Measurements from ENCODE around the gene VRTN.

The VRTN gene

GRCh38 chr14:74403619-74404417 is 55.5 kb downstream of the VRTN start:
- DNase-seq (ENCODE audit: low read depth), result no peak
- TF ChIP-seq, protein P1, sequence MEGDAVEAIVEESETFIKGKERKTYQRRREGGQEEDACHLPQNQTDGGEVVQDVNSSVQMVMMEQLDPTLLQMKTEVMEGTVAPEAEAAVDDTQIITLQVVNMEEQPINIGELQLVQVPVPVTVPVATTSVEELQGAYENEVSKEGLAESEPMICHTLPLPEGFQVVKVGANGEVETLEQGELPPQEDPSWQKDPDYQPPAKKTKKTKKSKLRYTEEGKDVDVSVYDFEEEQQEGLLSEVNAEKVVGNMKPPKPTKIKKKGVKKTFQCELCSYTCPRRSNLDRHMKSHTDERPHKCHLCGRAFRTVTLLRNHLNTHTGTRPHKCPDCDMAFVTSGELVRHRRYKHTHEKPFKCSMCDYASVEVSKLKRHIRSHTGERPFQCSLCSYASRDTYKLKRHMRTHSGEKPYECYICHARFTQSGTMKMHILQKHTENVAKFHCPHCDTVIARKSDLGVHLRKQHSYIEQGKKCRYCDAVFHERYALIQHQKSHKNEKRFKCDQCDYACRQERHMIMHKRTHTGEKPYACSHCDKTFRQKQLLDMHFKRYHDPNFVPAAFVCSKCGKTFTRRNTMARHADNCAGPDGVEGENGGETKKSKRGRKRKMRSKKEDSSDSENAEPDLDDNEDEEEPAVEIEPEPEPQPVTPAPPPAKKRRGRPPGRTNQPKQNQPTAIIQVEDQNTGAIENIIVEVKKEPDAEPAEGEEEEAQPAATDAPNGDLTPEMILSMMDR (IDR thresholded peaks at IDR 0.05; ENCODE audit: insufficient read depth, low read depth, low read length, missing control alignments), result no peak

GRCh38 chr14:74404435-74404834 is 56.2 kb downstream of the VRTN start:
- DNase-seq (ENCODE audit: low read depth), result no peak
- TF ChIP-seq, protein P1 (IDR thresholded peaks at IDR 0.05; ENCODE audit: insufficient read depth, low read depth, low read length, missing control alignments), result no peak
- H3K4me3 ChIP-seq (ENCODE audit: low read depth, low read length), result no peak overlapping the region

More at GRCh38 chr14:74403619-74404417, 55.5 kb downstream of the VRTN start:
- H3K4me3 ChIP-seq (ENCODE audit: low read depth, low read length), result no peak overlapping the region

GRCh38 chr14:74405663-74406062 is 57.4 kb downstream of the VRTN start:
- DNase-seq (ENCODE audit: low read depth), result no peak
- TF ChIP-seq, protein P1 (IDR thresholded peaks at IDR 0.05; ENCODE audit: insufficient read depth, low read depth, low read length, missing control alignments), result no peak
- no peak overlapping the region for H3K4me3 ChIP-seq (ENCODE audit: low read depth, low read length)

DNA sequence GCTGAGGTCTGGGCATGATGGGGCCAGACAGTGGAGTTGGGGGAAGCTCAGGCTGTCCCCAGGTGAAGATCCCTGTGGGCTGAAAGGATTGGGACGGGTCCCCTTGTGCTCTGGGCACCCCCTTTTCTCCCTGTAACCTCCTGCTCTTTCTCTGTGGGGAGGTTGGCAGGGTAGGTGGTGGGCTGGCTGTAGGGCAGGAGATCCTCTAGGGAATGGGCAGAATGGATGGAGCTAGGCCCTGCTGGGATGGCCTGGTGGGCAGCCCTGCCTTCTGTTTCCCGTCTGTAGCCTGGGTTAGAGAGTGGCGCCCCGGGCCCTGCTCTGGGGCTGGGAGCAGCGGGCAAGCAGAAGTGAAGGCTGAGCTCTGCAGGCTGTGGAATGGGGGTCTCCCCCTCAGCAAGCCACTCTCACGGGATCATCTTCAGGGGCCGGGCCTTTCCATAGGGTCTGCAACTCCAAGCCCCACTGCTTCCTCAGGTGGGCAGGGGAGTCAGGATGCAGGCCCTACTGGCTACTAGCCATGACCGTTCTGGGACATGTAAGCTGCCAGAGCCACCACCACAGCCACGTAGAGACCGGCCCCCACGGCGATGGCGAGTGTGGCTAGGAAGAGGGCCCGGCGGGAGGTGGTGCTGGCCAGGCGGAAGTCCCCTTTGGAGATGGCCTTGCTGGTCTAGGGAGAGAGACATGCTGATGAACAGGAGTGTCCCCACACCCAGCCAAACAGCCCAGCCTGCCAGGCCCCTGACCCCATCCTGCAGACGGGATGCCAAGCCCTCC is 58.9 kb downstream of the VRTN start:
- no peak overlapping the region for H3K4me3 ChIP-seq (ENCODE audit: low read depth, low read length)
- TF ChIP-seq, protein P1 (IDR thresholded peaks at IDR 0.05; ENCODE audit: insufficient read depth, low read depth, low read length, missing control alignments), result no peak
- DNase-seq (ENCODE audit: low read depth), result no peak

GRCh38 chr14:74407801-74408154 is 59.5 kb downstream of the VRTN start:
- TF ChIP-seq, protein P1 (IDR thresholded peaks at IDR 0.05; ENCODE audit: insufficient read depth, low read depth, low read length, missing control alignments), result no peak
- no peak for DNase-seq (ENCODE audit: low read depth)
- H3K4me3 ChIP-seq (ENCODE audit: low read depth, low read length), result no peak overlapping the region

DNA sequence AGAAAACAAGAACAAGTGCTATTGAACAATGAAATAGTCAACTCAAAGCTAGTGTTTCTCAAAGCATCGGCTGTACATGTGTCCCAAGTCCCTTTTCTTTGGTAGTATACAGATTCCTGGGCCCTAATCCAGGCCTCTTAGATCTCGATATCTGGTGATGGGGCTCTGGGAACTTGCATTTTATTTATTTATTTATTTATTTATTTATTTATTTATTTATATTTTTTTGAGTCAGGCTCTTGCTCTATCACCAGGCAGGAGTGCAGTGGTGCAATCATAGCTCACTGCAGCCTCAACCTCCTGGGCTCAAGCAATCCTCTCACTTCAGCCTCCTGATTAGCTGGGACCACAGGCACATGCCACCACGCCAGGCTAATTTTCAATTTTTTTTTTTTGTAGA is 60.6 kb downstream of the VRTN start:
- TF ChIP-seq, protein P1 (IDR thresholded peaks at IDR 0.05; ENCODE audit: insufficient read depth, low read depth, low read length, missing control alignments), result no peak
- H3K4me3 ChIP-seq (ENCODE audit: low read depth, low read length), result no peak overlapping the region
- no peak for DNase-seq (ENCODE audit: low read depth)

Data from GM12865 (cell line).